Activated CD8-positive, alpha-beta memory T cell treated with anti-CD3 and anti-CD28 coated beads, Interleukin-2, amount 50 U/mL, for 24 hours (primary cell): ENCODE results near the gene CCR5AS.

Source experiments
- DNase-seq: peaks from one replicate; pipeline ENCODE4 v3.0.0-alpha.2; 2020; ENCODE audit errors: extremely low read depth

Gene CCR5AS

DNA sequence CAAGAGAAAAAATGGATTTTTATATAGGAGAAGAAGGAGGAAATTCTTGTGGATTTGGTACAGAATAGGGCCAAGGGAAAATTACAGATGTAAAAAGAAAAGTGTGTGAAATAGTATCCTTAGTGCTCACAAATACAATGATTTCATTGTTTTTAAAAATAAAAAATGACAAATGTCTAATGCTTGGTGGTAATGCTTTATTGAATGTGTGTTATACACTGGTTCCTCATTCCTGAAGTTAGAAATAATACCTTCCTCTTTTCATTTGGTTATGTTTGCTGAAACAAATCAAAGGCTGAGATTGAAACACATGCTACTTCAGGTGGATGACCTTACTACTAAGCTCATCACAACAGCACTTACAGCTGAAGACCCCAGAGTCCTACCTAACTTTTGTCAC is 90.7 kb downstream of the CCR5AS start:
- no peak for DNase-seq

DNA sequence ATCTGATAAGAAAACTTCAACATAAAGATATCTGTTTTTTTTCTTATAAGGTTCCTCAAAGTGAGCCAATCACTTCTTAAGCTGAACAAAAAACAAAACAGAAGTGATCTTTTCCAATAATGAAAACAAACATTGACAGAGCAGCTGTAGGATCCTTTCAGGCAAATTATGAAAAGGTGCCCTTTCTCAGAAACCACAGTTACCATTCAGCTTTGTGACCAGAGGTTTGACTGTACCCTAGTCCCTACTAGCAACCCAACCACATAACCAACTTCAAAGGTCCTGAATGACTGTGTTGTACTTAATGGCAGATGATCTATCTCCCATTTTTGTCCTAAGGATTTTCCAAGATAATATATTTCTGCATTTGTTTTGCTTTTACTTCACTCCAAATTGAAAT is 92.3 kb downstream of the CCR5AS start:
- no peak for DNase-seq
